ENCODE measurements around the gene TADA2B. TPM values are rescaled to one million over a fixed set of nuclear protein-coding genes. Genes with fewer than 3 reads are reported as not detected.

Gene TADA2B
- total RNA-seq, 1 experiment from 2014 or later = 15.2 TPM

DNA sequence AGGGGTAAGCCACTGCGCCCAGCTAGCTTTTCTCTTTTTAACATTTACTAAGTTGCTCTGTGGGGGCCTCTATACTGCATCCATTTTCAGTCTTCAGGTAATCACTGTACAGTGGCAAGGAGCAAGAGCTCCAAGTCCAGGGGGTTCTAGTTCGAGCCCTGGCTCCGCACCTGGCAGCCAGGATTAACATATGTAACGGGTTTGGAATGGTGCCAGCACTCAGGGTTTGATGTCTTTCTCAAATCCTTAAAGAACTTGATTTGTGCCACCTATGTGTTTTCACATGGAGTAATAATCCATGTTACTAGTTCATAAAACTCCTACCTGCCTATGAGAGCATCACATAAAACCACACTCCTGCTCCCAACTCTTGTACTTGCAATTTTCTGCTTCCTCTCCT lies 20.2 kb downstream of the TADA2B start:
- TF ChIP-seq, protein P1, sequence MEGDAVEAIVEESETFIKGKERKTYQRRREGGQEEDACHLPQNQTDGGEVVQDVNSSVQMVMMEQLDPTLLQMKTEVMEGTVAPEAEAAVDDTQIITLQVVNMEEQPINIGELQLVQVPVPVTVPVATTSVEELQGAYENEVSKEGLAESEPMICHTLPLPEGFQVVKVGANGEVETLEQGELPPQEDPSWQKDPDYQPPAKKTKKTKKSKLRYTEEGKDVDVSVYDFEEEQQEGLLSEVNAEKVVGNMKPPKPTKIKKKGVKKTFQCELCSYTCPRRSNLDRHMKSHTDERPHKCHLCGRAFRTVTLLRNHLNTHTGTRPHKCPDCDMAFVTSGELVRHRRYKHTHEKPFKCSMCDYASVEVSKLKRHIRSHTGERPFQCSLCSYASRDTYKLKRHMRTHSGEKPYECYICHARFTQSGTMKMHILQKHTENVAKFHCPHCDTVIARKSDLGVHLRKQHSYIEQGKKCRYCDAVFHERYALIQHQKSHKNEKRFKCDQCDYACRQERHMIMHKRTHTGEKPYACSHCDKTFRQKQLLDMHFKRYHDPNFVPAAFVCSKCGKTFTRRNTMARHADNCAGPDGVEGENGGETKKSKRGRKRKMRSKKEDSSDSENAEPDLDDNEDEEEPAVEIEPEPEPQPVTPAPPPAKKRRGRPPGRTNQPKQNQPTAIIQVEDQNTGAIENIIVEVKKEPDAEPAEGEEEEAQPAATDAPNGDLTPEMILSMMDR (conservative IDR thresholded peaks at IDR 0.05; ENCODE audit: low read depth, low read length) = no peak
- TF ChIP-seq EZH2 (IDR thresholded peaks at IDR 0.05; ENCODE audit: borderline replicate concordance, low read depth, low read length, poor library complexity, severe bottlenecking) = no peak
- H3K9me3 ChIP-seq (ENCODE audit: low read depth, low read length, poor library complexity, severe bottlenecking) = no peaks in the 10 kb centered on the region
- ChIA-PET POLR2A (ENCODE audit: low non-redundant PET) (no interaction called here), CTCF (interaction anchor here (0.9 kb wide), 1 partner anchor 21 kb away, joined by 3 read pairs; a partner anchor contains a TSS)
- DNase-seq (ENCODE audit: low spot score) = no peak
- peaks cover 61% of the 10 kb centered on the region for H3K36me3 ChIP-seq (ENCODE audit: insufficient read depth, low read length, poor library complexity, severe bottlenecking)
- no peaks in the 10 kb centered on the region for H3K27me3 ChIP-seq (replicated peaks; ENCODE audit: insufficient read depth, low read depth, low read length, poor library complexity)
- peaks cover 6% of the 10 kb centered on the region for H3K4me1 ChIP-seq (ENCODE audit: insufficient read depth, low read length, poor library complexity, severe bottlenecking)
- no TSS peak for BruUV-seq (replicated peaks)
- no peak overlapping the region for H3K27ac ChIP-seq (ENCODE audit: low read depth, low read length, poor library complexity, severe bottlenecking)
- H3K4me3 ChIP-seq (ENCODE audit: low read depth, low read length, poor library complexity, severe bottlenecking) = no peak overlapping the region
- intact Hi-C loops (cut with micrococcal nuclease; ENCODE audit: unreplicated experiment) = no loop called here

DNA sequence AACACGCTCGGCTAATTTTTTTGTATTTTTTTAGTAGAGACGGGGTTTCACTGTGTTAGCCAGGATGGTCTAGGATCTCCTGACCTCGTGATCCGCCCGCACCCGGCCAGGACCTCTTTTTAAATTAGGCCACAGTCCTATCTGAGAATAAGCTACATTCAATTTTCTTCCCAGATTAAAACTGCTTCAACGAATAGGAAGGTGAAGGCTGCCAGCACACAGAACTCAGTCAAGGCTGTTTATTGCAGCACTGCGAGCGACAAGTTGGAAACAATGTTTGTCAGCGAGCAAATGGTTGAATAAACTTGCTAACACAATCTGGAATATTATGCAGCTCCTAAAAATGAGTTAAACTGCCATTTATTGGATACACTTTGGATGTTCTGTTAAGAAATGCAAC lies 22.8 kb downstream of the TADA2B start:
- Histone ChIP-seq H3K27me3 (replicated peaks; ENCODE audit: insufficient read depth, low read depth, low read length, poor library complexity) (no peaks in the 10 kb centered on the region), H3K9me3 (ENCODE audit: low read depth, low read length, poor library complexity, severe bottlenecking) (no peaks in the 10 kb centered on the region), H3K27ac (ENCODE audit: low read depth, low read length, poor library complexity, severe bottlenecking) (no peak overlapping the region), H3K36me3 (ENCODE audit: insufficient read depth, low read length, poor library complexity, severe bottlenecking) (peaks cover 35% of the 10 kb centered on the region), H3K4me1 (ENCODE audit: insufficient read depth, low read length, poor library complexity, severe bottlenecking) (peaks cover 6% of the 10 kb centered on the region), H3K4me3 (ENCODE audit: low read depth, low read length, poor library complexity, severe bottlenecking) (peak overlapping the region; percentile 98)
- POLR2A ChIA-PET (ENCODE audit: low non-redundant PET) = no interaction called here
- TF ChIP-seq, protein P1 (conservative IDR thresholded peaks at IDR 0.05; ENCODE audit: low read depth, low read length) = no peak
- TF ChIP-seq EZH2 (IDR thresholded peaks at IDR 0.05; ENCODE audit: borderline replicate concordance, low read depth, low read length, poor library complexity, severe bottlenecking) = no peak
- no TSS peak for BruUV-seq (replicated peaks)
- intact Hi-C loops (cut with micrococcal nuclease; ENCODE audit: unreplicated experiment) = loop anchor here (5.0 kb wide), 1 partner anchor 94 kb away; no protein-coding TSS in a partner anchor
- CTCF ChIA-PET = no interaction called here
- DNase-seq (ENCODE audit: low spot score) = no peak

DNA sequence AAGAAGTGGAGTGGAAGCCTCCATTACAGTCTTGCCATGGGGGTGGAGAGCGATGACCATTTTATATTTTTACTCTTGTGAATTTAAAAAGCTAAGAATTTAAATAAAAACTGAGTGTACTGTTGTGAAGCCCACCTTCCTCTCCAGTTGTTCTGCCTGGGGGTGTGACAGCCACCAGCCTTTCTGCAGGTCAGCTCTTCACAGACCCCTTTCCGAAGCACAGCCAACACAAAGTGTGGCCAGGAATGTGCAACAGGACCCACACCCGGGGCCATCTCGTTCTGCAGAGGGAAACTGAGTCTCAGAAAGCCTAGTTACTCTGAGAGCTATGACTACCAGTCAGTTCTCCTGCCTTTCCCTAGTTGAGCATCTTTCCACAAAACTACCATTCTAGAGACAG lies 23.3 kb downstream of the TADA2B start:
- no peak for DNase-seq (ENCODE audit: low spot score)
- TSS peak; percentile 59 for BruUV-seq (replicated peaks)
- no peak for TF ChIP-seq EZH2 (IDR thresholded peaks at IDR 0.05; ENCODE audit: borderline replicate concordance, low read depth, low read length, poor library complexity, severe bottlenecking)
- TF ChIP-seq, protein P1 (conservative IDR thresholded peaks at IDR 0.05; ENCODE audit: low read depth, low read length) = no peak
- H3K9me3 ChIP-seq (ENCODE audit: low read depth, low read length, poor library complexity, severe bottlenecking) = no peaks in the 10 kb centered on the region
- H3K27ac ChIP-seq (ENCODE audit: low read depth, low read length, poor library complexity, severe bottlenecking) = no peak overlapping the region
- H3K27me3 ChIP-seq (replicated peaks; ENCODE audit: insufficient read depth, low read depth, low read length, poor library complexity) = no peaks in the 10 kb centered on the region
- peak overlapping the region; percentile 98 for H3K4me3 ChIP-seq (ENCODE audit: low read depth, low read length, poor library complexity, severe bottlenecking)
- H3K36me3 ChIP-seq (ENCODE audit: insufficient read depth, low read length, poor library complexity, severe bottlenecking) = peaks cover 30% of the 10 kb centered on the region
- intact Hi-C loops (cut with micrococcal nuclease; ENCODE audit: unreplicated experiment) = loop anchor here (5.0 kb wide), 1 partner anchor 94 kb away; no protein-coding TSS in a partner anchor
- peaks cover 6% of the 10 kb centered on the region for H3K4me1 ChIP-seq (ENCODE audit: insufficient read depth, low read length, poor library complexity, severe bottlenecking)
- ChIA-PET POLR2A (ENCODE audit: low non-redundant PET) (no interaction called here), CTCF (interaction anchor here (0.7 kb wide), 1 partner anchor 28 kb away, joined by 4 read pairs; no protein-coding TSS in a partner anchor)
